GM20431 (cell line): ENCODE measurements around the gene GRAMD2B.

Experiments
- in situ Hi-C: fragments of 300-500 bp; cut with MseI, MboI; formaldehyde crosslinking; loops from one replicate; pipeline ENCODE4 v1.15.0; 2020; ENCODE audit warnings: low sequenced_read_pairs; ENCODE audit not compliant: unreplicated experiment

GRAMD2B gene

DNA sequence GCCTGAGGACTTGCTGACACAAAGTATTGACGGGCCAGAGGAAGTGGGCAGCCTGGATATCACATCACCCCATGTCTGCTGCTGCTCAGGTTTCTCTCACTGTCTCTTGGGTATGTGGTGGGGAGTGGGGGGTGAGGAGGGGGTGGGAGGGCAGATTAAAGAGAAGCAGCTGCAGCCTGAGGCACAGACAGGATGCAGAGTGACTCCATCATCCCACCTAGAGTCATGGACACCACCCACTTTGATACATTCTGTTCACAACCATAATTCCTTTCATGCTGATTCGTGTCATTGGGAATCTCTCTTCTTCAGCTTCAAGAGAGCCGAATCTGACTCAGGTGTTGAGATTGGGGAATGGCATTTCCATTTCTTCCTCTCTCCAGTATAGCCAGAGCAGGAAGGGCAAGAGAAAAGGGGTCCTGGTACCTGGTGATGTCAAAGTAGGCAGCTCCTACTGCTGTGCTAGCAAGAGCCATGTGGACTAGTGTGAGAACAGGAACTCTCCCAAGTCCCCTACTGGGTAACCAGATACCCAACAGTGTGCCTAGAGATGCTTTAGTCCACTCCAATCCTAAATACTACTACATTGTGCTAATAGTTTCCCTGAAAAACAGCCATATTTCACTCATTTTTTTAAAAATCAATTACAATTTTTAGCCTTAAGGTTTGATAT, 22.4 kb downstream of the GRAMD2B start:
- in situ Hi-C loops = no loop called here

DNA sequence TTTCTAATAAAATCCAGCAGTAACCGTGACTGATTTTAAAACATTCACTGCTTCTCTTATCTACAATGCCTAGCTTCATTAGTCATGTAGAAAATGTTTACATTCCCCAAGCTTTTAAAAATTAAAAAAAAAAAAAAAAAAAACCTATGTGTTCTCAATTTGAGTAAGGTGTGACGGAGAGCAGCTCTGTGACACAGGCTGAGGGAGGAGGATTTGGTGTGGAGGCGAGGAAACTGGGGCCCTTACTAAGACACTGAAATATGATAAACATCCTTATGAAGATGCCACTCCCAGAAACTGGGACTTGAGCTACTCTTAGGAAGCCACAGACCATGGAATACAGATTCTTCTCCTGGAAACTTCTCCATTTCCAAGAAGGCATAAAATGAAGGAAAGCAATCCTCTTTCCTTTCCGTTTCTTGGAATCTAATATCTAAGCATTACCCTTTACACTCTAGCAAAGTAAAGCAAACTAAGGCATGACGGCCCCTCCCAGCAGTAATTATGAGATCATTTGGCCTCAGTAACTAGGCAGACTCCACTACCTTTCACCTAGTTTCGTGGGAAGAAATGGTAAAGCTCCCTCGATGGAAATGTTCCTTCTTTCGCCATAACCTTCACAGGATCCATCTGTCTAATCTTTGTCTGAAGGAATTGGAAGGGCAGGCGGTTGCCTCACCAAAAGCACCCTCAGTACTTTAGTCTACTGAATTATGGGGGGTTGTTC, 23.5 kb downstream of the GRAMD2B start:
- in situ Hi-C loops = no loop called here

DNA sequence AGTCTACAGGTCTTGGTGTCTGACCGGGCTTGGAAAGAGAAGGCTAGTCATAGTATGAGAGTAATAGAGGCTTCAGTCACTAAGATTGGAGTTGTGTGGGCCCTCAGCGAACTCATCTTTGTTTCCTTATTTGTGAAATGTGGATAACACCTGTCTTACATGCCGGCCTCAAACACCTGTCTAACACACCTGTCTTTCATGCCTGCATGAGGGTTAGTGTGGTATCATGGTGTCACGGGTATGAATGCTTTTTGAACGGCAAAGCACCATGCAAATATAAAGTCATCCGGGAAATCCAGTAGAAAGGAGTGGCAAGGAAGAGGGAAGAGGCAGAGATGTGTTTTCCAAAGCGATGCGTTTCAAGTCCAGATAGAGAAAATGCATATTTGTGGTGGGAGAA, 25.5 kb downstream of the GRAMD2B start:
- in situ Hi-C loops = no loop called here

DNA sequence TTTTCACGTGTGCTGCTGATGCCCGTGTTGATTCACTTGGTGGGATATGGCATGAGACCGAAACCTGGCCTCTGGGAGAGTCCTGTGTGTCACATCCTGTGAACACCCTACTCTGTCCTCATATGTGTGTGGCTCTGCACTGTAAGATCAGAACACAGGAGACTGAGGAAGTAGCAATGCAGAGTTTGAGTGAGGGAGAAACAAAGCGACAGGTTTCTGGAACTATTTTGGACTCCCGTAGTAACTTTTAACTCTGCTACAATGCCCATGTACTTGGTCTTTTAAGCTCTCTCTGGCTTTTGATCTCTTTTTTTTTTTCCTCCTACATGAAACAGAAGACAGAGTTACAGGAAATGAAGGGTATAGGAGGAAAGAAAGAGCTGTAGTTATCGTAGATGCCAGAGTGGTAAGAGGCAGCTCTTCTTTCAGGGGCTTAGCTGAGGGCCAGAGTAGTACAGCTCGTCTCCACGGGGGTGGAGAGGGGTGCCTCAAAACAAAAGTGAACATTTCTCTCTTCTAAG, 26.6 kb downstream of the GRAMD2B start:
- in situ Hi-C loops = no loop called here

DNA sequence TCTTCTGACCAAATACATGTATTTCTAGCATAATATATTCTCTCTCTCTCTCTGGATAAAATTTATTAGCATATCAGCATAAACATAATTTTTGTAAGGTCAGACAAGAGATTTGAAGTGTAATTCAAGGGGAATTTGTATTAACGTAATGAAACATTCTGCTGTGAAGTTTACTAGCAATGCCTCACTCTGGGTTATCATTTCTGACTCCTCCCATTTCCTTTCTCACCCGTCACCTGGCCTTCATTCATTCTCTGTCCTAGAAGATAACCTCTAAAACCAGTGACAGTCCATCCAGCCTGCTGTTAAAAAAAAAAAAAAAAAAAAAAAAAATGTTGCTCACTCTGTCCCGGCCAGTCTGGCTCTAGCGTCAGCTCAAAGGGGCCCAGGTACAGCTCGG, 27.1 kb downstream of the GRAMD2B start:
- in situ Hi-C loops = no loop called here

DNA sequence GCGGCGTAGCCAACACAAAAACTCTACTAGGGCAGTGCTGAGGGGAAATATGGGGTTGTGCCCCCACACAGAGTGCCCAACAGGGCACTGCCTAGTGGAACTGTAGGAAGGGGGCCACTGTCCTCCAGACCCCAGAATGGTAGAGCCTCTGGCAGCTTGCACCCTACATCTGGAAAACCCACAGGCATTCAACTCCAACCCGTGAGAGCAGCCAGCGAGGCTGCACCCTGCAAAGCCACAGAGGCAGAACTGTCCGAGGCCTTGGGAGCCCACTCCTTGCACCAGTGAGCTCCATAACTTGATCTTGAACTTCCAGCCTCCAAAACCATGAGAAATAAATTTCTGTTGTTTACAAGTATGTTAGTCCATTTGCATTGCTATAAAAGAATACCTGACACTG, 27.7 kb downstream of the GRAMD2B start:
- in situ Hi-C loops = no loop called here

GRCh38 chr5:126452477-126452876, 29.3 kb downstream of the GRAMD2B start:
- in situ Hi-C loops = no loop called here

GRCh38 chr5:126454081-126454480, 30.9 kb downstream of the GRAMD2B start:
- in situ Hi-C loops = no loop called here

DNA sequence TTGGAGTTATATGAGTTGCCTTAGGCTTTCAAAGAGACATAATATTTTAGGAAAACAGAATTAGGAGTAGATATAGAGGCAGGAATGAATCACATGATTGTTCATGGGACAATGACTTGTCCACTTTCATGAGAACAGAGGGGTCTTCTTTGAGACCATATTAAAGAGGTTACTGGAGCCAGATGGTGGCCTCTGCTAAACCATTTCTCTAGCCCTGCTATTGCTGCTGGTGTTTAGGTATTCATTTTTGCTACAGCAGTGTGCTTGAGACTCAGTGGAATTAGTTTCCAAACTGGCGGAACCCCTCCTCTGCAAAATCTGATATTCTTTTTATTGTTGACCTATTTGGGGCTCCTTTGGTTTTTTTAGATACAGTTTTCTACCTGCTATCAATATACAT, 31.3 kb downstream of the GRAMD2B start:
- in situ Hi-C loops = no loop called here

GRCh38 chr5:126455264-126455663, 32.1 kb downstream of the GRAMD2B start:
- in situ Hi-C loops = no loop called here

- in situ Hi-C loops = no loop called here
These were observed 32.5 kb downstream of the GRAMD2B start for GRCh38 chr5:126455728-126456127.

GRCh38 chr5:126456217-126456820, 33.1 kb downstream of the GRAMD2B start:
- in situ Hi-C loops = no loop called here

DNA sequence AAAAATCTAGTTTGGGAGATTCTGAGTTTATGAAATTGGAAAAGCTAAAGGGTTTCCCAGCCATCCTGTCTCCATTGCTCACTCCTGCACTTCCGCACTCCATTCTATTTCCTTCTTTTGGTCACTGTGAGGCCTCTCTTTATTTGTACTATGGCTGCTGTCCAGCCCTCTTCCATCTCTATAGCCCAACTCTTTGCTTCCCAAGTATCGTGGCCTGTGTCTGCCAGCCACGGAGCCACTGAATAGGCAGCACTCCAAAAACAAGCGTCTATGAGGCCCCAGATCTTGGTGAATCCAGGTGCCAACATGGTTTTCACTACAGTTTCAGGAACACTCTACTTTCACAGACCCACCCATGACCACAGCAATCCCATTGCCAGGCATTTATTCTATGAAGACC, 37.2 kb downstream of the GRAMD2B start:
- in situ Hi-C loops = no loop called here

DNA sequence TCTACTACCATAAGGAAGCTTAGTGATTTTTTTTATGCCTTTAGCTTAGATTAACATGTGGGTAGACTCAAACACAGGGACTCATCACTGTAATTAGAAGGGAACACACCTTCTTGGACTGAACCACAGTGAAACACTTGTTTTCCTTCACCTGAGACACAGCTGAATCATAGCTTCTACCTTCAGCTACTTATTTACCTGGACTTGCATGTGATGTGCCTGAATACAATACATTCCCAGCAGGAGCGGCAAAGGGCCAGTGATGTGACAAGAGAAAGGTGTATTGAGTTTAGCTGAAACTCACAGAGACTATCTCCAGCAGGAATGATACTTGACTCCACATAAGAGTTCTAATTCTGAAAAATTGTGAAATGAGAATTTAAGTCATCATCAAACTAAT, 37.8 kb downstream of the GRAMD2B start:
- in situ Hi-C loops = no loop called here

- in situ Hi-C loops = no loop called here
These were observed 38.6 kb downstream of the GRAMD2B start for GRCh38 chr5:126461838-126462237.

DNA sequence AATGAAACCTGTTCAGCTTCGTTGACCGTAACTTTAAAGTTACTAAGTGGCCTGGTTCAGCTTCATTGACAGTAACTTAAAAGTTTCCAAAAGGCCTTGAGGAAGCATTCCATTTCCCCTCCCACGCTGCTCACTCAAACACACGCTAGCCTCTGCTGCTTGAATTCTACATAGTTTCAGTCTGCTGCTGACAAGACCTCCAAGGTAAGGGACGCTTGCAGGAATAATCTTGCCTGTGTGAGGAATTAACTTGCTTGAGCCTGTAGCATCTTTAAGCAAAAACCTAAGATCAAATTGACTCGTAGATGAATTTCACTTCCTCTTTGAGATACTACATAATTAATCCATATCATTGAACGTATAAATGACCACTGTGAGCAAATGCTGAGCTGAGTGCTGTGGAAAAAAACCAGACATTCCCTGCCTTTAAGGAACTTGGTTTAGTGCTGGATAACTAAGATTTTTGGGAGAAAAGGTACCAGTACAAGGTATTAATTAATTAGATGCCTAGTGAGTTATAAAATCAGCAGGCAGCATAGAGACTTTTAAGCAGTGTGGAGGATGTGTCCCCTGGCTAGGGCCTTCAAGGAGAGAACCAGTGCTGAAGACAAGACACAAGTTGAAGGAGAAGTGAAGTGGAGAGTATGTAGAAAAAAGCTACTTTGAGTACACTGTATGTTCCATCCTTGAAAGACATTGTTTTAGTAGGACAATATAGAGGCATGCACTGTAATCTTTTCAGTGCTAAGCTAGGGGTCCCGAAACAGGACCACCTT, 39.2 kb downstream of the GRAMD2B start:
- in situ Hi-C loops = no loop called here

GRCh38 chr5:126464016-126464415, 40.8 kb downstream of the GRAMD2B start:
- in situ Hi-C loops = no loop called here

- in situ Hi-C loops = no loop called here
These were observed 41.8 kb downstream of the GRAMD2B start for GRCh38 chr5:126464959-126465358.

- in situ Hi-C loops = no loop called here
These were observed 44.9 kb downstream of the GRAMD2B start for GRCh38 chr5:126468091-126468490.

- in situ Hi-C loops = no loop called here
These were observed 46.5 kb downstream of the GRAMD2B start for GRCh38 chr5:126469536-126470316.
